WTC11 (cell line): ENCODE results near the gene PICK1. TPM values are rescaled to one million over a fixed set of nuclear protein-coding genes. Genes with fewer than 3 reads are reported as not detected.
A peak's percentile ranks its signal among the peaks of the same experiment; 100 is the strongest.

Source experiments
- ATAC-seq: fragments of 200-7000 bp; cut with Tn5 transposase; 2 replicates; pipeline ENCODE4 v1.10.0; 2021; ENCODE audit warnings: mild to moderate bottlenecking, moderate library complexity
- CTCF ChIA-PET: fragments of 300-600 bp; sonication (Branson Sonifier 250); formaldehyde crosslinking; loops from one replicate; lab custom pipeline; 2021; ENCODE audit warnings: antibody characterized with exemption; lab: Charles Lee
- POLR2A ChIA-PET: fragments of 350-600 bp; sonication (Branson Sonifier 250); formaldehyde crosslinking; loops from one replicate; lab custom pipeline; 2021; ENCODE audit warnings: antibody characterized with exemption; lab: Charles Lee
- DNase-seq: peaks from one replicate; pipeline ENCODE4 v3.0.0; 2021; ENCODE audit warnings: low spot score
- H3K27ac Mint-ChIP-seq: 2 replicates; pipeline ENCODE4 v1.8.0; 2021; ENCODE audit warnings: mixed read lengths
- H3K27me3 Mint-ChIP-seq: 2 replicates; pipeline ENCODE4 v1.8.0; 2021; ENCODE audit warnings: low read depth, mild to moderate bottlenecking, moderate library complexity, mixed read lengths
- H3K36me3 Mint-ChIP-seq: 2 replicates; pipeline ENCODE4 v1.8.0; 2021; ENCODE audit warnings: mixed read lengths
- H3K4me1 Mint-ChIP-seq: 2 replicates; pipeline ENCODE4 v1.8.0; 2022; ENCODE audit warnings: mixed read lengths
- H3K4me3 Mint-ChIP-seq: 2 replicates; pipeline ENCODE4 v1.8.0; 2021; ENCODE audit warnings: mild to moderate bottlenecking, moderate library complexity, mixed read lengths
- H3K9me3 Mint-ChIP-seq: 2 replicates; pipeline ENCODE4 v1.8.0; 2021; ENCODE audit warnings: mixed read lengths
- E2F5 ChIP-seq: sonication (generic); formaldehyde crosslinking; IDR thresholded peaks from 2 replicates; pipeline ENCODE4 v1.8.1; 2022; ENCODE audit warnings: mild to moderate bottlenecking, moderate library complexity, missing genetic modification reagents
- ETV6 ChIP-seq: sonication (generic); formaldehyde crosslinking; IDR thresholded peaks from 2 replicates; pipeline ENCODE4 v1.8.1; 2022; ENCODE audit warnings: mild to moderate bottlenecking, missing genetic modification reagents
- FOXP4 ChIP-seq: sonication (generic); formaldehyde crosslinking; IDR thresholded peaks from 2 replicates; pipeline ENCODE4 v1.8.0; 2022; ENCODE audit warnings: mild to moderate bottlenecking, missing genetic modification reagents
- GTF2I ChIP-seq: fragments of 250-450 bp; sonication (Bioruptor Pico); conservative IDR thresholded peaks from 2 replicates; pipeline ENCODE4 v1.4.0; 2021; ENCODE audit warnings: mild to moderate bottlenecking
- HMGXB4 ChIP-seq: sonication (generic); formaldehyde crosslinking; IDR thresholded peaks from 2 replicates; pipeline ENCODE4 v1.8.1; 2023; ENCODE audit warnings: mild to moderate bottlenecking, moderate library complexity, missing genetic modification reagents
- SP1 ChIP-seq: sonication (generic); formaldehyde crosslinking; conservative IDR thresholded peaks from 2 replicates; pipeline ENCODE4 v1.8.1; 2022; ENCODE audit warnings: missing genetic modification reagents
- TEAD1 ChIP-seq: sonication (generic); formaldehyde crosslinking; IDR thresholded peaks from 2 replicates; pipeline ENCODE4 v1.8.0; 2022; ENCODE audit warnings: mild to moderate bottlenecking, missing genetic modification reagents
- USF1 ChIP-seq: sonication (generic); formaldehyde crosslinking; IDR thresholded peaks from 2 replicates; pipeline ENCODE4 v1.8.0; 2022; ENCODE audit warnings: mild to moderate bottlenecking, missing genetic modification reagents
- ZBTB43 ChIP-seq: sonication (generic); formaldehyde crosslinking; IDR thresholded peaks from 2 replicates; pipeline ENCODE4 v1.8.1; 2023; ENCODE audit warnings: mild to moderate bottlenecking, missing genetic modification reagents
- ZSCAN18 ChIP-seq: fragments of 250-450 bp; sonication (Bioruptor Pico); IDR thresholded peaks from 2 replicates; pipeline ENCODE4 v2.1.2; 2022; ENCODE audit warnings: mild to moderate bottlenecking, moderate library complexity
- total RNA-seq: library from RNA; stranded (reverse); gene quantifications from 3 replicates; pipeline ENCODE4 v1.2.3, GENCODE V29; 2021
- TF ChIP-seq, protein P1 (sequence below): sonication (generic); formaldehyde crosslinking; IDR thresholded peaks from 2 replicates; pipeline ENCODE4 v1.8.0; 2022; ENCODE audit warnings: mild to moderate bottlenecking, missing genetic modification reagents
- TF ChIP-seq, protein P2 (sequence below): sonication (generic); formaldehyde crosslinking; IDR thresholded peaks from 2 replicates; pipeline ENCODE4 v1.8.0; 2023; ENCODE audit warnings: missing genetic modification reagents, mild to moderate bottlenecking, borderline replicate concordance

Gene PICK1
- total RNA-seq, 1 experiment from 2014 or later, result 33.4 TPM

- H3K27me3 Mint-ChIP-seq, result no peaks in the 10 kb centered on the region; the same call in 1 of the 2 replicates
- POLR2A ChIA-PET, result interaction anchor here (0.6 to 1.8 kb wide), 7 partner anchors 11 to 273 kb away, joined by 3 to 6 read pairs (median 3); no protein-coding TSS in a partner anchor
- H3K36me3 Mint-ChIP-seq, result no peaks in the 10 kb centered on the region
- DNase-seq (no peak), ATAC-seq (no peak)
- CTCF ChIA-PET, result interaction anchor here (0.6 to 2.4 kb wide), 19 partner anchors 9 to 171 kb away, joined by 3 to 58 read pairs (median 4); partner anchors contain the start of gene SOX10
- TF ChIP-seq E2F5, result 0 out of 2 replicates have a peak, but pooled peaks have one; percentile 9
- no peak for TF ChIP-seq SP1 (CRISPR knock-in tag)
- 0 out of 2 replicates have a peak, but pooled peaks have one; percentile 18 for TF ChIP-seq ZBTB43 (CRISPR knock-in tag)
- TF ChIP-seq, protein P1, sequence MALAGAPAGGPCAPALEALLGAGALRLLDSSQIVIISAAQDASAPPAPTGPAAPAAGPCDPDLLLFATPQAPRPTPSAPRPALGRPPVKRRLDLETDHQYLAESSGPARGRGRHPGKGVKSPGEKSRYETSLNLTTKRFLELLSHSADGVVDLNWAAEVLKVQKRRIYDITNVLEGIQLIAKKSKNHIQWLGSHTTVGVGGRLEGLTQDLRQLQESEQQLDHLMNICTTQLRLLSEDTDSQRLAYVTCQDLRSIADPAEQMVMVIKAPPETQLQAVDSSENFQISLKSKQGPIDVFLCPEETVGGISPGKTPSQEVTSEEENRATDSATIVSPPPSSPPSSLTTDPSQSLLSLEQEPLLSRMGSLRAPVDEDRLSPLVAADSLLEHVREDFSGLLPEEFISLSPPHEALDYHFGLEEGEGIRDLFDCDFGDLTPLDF, result no peak
- TF ChIP-seq, all 79 proteins: peak for 2
- Mint-ChIP-seq H3K4me1 (peaks cover 31% of the 10 kb centered on the region), H3K9me3 (no peaks in the 10 kb centered on the region), H3K4me3 (no peak overlapping the region), H3K27ac (peak overlapping the region; percentile 34)
Measured at GRCh38 chr22:38033522-38034277, 23.5 kb upstream of the PICK1 start.

DNA sequence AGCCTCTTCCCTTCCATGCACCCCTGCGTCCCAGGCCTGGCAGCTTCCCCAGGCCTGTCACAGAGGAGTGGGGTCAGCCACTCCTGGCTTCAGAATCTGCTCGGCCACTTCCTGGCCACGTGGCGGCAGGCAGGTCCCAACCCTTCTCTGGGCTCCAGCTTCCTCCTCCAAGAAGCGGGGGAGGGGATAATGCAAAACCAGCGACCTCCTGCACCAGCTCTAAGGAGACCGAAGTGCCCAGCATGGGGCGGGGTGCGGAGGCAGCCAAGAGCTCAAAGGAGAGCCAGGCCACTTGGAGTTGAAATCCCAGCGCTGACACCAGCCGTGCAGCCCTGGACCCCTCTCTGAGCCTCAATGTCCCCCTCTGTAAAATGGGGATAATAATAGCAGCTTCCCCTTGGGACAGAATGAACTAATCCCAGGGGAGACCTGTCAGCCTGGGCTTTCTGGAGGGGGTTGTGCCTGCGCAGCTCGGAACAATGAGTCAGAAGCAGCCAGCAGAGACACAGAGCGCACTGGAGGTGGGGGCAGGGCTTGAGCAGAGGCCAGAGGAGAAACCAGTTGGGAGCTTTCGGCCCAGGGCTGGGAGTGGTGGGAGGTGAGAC lies 22.8 kb upstream of the PICK1 start:
- Mint-ChIP-seq H3K4me3 (no peak overlapping the region), H3K9me3 (no peaks in the 10 kb centered on the region), H3K4me1 (peaks cover 31% of the 10 kb centered on the region), H3K27me3 (no peaks in the 10 kb centered on the region; the same call in 1 of the 2 replicates), H3K27ac (peak overlapping the region; percentile 34), H3K36me3 (no peaks in the 10 kb centered on the region)
- ChIA-PET POLR2A (interaction anchor here (0.6 to 1.8 kb wide), 8 partner anchors 11 to 273 kb away, joined by 3 to 6 read pairs (median 3); partner anchors contain the start of gene MICALL1), CTCF (interaction anchor here (0.6 to 2.4 kb wide), 19 partner anchors 9 to 171 kb away, joined by 3 to 58 read pairs (median 4); partner anchors contain the start of gene SOX10)
- ATAC-seq, result peak; percentile 79
- peak; percentile 71 for DNase-seq
- peak; percentile 65; the same call in 1 of the 2 replicates for TF ChIP-seq FOXP4 (CRISPR knock-in tag)
- TF ChIP-seq ZSCAN18 (CRISPR knock-in tag), result peak; percentile 48; the same call in 1 of the 2 replicates
- TF ChIP-seq USF1 (CRISPR knock-in tag), result peak; percentile 85
- TF ChIP-seq, protein P2, sequence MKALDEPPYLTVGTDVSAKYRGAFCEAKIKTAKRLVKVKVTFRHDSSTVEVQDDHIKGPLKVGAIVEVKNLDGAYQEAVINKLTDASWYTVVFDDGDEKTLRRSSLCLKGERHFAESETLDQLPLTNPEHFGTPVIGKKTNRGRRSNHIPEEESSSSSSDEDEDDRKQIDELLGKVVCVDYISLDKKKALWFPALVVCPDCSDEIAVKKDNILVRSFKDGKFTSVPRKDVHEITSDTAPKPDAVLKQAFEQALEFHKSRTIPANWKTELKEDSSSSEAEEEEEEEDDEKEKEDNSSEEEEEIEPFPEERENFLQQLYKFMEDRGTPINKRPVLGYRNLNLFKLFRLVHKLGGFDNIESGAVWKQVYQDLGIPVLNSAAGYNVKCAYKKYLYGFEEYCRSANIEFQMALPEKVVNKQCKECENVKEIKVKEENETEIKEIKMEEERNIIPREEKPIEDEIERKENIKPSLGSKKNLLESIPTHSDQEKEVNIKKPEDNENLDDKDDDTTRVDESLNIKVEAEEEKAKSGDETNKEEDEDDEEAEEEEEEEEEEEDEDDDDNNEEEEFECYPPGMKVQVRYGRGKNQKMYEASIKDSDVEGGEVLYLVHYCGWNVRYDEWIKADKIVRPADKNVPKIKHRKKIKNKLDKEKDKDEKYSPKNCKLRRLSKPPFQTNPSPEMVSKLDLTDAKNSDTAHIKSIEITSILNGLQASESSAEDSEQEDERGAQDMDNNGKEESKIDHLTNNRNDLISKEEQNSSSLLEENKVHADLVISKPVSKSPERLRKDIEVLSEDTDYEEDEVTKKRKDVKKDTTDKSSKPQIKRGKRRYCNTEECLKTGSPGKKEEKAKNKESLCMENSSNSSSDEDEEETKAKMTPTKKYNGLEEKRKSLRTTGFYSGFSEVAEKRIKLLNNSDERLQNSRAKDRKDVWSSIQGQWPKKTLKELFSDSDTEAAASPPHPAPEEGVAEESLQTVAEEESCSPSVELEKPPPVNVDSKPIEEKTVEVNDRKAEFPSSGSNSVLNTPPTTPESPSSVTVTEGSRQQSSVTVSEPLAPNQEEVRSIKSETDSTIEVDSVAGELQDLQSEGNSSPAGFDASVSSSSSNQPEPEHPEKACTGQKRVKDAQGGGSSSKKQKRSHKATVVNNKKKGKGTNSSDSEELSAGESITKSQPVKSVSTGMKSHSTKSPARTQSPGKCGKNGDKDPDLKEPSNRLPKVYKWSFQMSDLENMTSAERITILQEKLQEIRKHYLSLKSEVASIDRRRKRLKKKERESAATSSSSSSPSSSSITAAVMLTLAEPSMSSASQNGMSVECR (CRISPR knock-in tag), result peak; percentile 54; the same call in 1 of the 2 replicates
- 0 out of 2 replicates have a peak, but pooled peaks have one; percentile 33 for TF ChIP-seq TEAD1
- peak; percentile 71 for TF ChIP-seq ETV6
- TF ChIP-seq HMGXB4 (CRISPR knock-in tag), result no peak
- TF ChIP-seq GTF2I (CRISPR knock-in tag), result peak; percentile 97
- TF ChIP-seq ZBTB43 (CRISPR knock-in tag), result peak; percentile 33; the same call in 1 of the 2 replicates
